ENCODE data around the gene ALDH3A1.
"Not testable (repeated sequence)": the region's sequence is repeated elsewhere in the genome, so short reads cannot be mapped to it uniquely, and the experiment has no call there.

ALDH3A1 gene

DNA sequence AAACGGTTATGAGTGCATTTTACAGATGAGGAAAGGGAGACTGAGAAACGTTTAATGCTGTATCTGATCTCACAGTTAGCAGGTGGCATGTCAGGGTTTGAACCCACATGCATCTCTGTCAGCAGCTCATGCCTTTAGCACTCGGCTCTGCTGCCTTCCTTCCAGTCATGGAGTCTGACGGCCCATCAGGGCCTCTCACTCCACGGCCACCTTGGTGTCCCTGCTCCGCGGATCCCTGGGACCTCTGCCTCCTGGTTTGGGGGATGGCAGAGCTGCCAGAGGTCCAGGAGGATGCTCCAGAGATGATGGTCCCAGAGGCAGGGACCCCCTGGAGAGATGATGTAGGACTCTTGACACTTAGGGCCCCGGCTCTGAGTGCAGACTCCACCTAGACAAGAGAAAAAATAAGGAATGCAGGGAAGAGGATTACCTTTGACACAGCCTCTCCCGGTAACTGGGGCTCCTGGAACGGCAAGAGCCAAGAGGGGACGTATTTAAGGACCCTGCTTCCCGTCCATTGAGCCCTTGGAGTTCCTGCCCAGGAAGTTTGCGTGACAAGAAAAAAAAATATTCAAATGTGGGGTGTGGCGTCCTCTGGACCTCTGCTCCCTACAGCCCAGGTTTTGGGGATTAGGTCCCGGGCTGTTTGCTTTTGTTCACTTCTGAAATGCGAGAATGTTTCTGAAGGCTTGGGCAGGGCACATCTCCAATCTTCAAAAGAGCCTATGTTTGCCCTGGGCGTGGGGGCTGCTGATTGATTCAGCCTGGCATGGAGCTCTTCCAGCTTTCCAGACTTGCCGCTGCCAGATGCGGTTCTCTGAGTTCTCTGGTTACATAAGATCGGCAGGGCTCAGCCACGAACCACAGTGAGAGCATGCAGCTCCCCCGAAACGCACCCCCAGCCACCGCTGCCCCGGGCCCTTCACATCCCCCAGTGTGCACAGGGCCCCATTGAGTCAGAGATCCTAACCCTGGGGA is at the start of gene ALDH3A1:
ALDH3A1 (minus strand) TSS at position 470 of the 978 bp plus-strand sequence. CDS start 3,169 bp downstream, outside the sequence.
- DNase-seq (ENCODE audit: low read depth in 2 of 2): no peak

DNA sequence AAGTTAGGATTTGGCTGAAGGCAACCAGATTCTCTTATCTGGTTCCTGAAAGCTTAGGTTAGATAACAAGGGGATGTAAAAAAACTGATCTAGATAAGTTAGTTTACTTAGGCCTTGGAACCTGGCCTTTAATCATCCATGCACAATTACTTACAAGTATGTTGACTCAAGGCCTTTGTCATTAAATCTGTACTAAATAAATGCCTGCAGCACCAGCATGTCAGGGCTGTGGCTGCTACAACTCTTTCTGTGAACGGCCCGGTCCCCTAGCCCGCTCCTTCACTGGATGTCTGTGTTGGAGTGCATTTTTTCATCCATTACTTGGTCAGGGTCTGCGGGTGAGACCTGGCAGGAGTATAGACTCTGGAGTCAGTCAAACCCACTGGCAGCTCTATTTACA is 48.4 kb upstream of the ALDH3A1 start:
- DNase-seq (ENCODE audit: low read depth in 2 of 2): no peak

DNA sequence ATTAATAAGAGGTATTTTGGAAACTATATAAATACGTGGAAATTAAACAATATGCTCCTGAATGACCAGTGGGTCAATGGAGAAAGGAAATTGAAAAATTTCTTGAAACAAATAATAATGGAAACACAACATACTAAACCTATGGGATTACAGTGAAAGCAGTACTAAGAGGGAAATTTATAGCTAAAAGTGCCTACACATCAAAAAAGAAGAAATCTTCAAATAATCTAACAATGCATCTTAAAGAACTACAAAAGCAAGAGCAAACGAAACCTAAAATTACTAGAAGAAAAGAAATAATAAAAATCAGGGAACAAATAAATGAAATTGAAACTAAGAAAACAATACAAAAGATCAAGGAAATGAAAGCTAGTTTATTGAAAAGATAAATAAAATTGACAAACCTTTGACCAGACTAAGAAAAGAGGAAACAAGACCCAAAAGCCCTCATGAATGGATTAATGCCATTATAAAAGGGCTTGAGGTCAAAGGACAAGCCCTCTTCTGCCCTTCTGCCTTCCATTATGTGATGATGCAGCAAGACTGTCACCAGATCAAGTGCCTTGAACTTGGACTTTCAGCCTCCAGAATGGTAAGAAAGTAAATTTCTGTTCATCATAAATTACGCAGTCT is 43.9 kb upstream of the ALDH3A1 start:
- no peak for DNase-seq (ENCODE audit: low read depth in 2 of 2)

DNA sequence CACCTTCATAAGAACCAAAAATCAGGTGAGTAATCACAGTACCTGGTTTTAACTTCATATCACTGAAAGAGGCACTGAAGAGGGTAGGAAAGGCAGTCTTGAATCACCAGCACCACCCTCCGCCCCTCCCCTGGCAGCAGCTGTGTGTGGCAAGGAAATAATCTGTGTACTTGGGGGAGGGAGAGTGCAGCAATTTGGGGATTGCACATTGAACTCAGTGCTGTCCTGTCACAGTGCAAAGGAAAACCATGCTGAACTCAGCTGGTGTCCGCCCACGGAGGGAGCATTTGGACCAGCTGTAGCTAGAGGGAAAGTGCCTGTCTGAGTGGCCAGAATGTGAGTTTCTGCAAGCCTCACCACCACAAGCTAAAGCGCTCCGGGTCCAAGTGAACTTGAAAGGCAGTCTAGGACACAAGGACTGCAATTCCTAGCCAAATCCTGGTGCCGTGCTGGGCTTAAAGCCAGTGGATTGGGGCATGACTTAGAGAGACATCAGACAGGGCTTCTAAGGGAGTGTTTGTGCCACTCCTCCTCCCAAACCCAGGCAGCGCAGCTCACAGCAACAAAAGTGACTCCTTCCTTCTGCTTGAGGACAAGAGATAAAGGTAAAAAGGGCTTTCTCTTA is 39.7 kb upstream of the ALDH3A1 start:
- DNase-seq (ENCODE audit: low read depth in 2 of 2): no peak

DNA sequence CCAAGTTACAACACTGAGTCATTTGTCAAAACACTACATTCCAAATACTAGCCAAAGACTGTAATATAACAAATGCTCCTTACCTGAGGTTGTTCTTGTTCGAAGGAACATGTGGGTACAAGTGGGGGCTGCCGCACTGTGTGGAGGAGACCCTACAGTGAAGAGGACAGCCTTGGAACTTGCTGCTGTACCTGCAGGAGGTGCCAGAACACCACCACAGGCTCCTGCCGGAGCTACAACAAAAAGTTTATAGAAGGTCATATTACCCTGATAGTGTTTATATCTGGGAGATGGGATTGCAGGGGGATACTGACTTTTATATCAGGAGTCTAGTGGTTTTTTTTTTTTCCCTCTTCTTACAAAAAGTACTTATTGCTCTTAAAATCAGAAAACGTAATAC is 37.8 kb upstream of the ALDH3A1 start:
- no peak for DNase-seq (ENCODE audit: low read depth in 2 of 2)

DNA sequence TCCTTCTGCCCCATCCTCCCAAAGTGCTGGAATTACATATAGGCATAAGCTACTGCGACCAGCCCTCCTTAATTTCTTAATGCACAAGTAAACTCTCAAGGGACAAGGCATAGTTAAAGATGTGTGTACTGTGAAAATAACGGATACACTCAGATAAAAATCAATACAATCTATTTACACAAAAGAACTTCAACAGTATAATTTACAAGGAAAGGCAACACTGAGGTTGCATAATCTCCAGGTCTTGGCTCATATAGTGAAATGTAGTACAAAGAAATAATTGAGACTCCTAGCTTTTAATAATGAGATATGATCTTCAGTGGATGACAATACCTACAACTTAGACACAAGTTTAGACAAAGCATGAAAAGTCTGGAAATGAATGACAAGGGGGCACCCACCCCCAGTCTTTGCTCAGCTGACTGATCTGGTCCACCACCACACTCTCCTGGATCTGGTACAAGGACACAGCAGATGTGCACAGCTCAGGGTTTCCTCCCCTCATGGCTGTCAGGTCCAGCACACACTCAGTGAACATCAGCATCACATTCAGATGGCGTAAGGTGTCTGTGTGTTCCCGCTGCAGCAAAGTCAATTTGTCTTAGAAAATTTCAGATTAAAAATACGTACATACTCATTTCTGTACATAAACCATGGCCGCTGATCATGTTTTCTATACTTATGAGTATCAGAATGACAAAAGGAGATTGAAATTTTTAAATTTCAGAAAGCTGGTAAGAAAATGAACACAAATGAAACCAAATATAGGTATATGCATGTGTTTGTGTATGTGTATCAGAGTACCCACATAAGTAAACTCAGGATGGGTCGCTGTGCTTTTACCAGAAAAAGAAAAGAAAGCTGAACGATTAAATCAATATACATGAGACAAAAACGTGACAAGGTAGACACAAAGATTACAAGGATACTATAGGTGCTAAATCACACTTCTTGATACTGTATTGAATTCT is 33.7 kb upstream of the ALDH3A1 start:
- DNase-seq (ENCODE audit: low read depth in 2 of 2): no peak

DNA sequence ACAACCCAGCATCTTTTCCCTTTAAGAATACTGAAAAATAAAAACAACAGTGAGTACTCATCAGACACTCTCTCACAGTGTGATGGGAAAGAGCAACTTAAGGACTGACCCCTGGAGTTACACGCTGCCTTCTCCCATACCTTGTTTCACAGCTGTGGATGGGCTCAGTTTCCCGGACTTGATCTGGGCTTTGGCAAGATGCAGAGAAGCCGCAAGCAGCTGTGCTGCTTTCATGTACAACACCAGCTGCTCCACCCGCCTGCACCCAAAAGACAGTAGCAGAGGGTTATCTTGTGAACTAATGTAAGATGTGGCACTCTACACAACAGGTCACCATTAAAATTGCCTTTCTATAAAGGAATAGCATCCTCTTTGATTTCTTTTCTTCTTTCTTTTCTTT is 32.7 kb upstream of the ALDH3A1 start:
- no peak for DNase-seq (ENCODE audit: low read depth in 2 of 2)

DNA sequence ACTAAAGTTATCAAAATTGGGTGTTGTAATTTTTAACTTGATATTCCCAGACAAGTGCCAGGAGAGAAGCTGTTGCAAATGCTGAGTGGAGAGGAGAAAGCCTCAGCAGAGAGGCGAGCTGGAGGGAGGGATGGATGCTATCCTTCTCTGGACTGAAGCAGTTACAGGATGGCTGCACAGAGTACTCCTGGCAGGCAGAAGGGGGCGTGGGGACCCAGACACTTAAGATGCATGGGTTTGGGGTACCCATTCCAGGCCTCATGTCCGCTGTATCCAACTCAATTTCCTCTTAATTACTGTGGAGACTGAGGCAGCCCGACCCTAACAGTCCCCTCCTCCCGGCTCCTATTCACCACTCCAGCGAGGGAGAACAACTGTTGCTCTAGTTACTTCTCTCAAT is 25.4 kb upstream of the ALDH3A1 start:
- no peak for DNase-seq (ENCODE audit: low read depth in 2 of 2)

DNA sequence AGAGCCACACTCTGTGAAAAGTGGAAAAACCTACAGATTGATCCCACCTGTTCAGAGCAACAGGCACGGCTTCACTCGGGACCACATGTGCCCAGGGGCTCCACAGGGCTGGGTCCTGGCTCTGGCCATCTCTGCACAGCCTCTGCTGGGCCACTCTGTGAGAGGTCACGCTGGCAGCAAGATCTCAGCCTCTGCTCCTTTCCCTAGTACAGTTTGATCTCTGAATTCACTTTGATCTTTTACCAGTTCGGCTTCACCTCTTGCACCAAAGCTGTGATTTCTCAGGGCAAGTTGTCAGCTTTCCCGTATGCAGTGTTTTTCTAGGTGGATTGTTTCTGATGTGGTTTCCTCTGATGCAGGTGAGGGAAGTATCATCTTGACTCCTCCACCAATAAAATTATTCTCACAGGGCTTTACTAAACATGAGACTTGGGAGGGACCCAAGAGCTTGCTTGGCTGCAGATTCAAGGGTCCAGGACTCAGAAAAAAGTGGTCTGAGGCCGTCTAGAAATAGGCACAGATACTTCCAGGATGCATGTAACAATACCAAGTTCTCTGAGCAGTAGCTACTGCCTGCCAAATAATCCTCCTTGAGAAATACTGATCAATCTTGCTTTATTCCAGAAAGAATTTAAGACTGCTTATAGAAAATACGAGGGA is 24.0 kb upstream of the ALDH3A1 start:
- DNase-seq (ENCODE audit: low read depth in 2 of 2): no peak

DNA sequence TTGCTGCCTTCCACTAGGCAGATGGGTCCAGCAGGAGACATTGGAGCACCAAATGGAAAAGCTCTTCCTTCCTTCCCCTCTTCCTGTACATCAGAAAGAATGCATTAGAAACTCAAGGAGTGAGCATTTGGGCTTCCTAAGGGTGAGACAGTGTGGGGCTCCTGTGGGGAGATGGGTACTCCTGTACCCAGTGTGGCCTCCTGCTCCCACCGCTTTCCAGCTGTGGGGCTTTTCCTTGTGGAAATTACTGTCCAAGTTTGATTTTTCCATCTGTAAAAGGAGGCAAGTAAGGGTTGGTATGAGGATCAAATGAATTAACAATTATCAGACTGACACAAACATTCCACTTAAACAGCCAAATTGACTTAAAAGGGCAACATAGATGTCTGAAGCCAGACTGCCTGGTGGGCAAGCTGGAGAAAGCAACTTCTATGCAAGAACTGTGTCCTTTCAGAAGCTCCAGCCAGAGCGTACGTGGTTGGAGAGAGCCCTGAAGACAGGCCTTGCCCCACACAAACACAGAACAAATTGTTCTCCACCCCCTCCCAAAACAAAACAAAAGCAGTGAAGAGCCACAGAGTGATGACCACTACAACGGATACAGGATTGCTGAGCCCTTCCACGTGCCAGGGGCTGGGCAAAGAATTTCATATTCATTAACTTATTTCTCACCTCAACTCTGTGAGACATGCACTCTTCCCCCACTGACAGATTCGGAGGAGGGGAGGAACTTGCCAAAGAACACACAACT is 23.1 kb upstream of the ALDH3A1 start:
- no peak for DNase-seq (ENCODE audit: low read depth in 2 of 2)

DNA sequence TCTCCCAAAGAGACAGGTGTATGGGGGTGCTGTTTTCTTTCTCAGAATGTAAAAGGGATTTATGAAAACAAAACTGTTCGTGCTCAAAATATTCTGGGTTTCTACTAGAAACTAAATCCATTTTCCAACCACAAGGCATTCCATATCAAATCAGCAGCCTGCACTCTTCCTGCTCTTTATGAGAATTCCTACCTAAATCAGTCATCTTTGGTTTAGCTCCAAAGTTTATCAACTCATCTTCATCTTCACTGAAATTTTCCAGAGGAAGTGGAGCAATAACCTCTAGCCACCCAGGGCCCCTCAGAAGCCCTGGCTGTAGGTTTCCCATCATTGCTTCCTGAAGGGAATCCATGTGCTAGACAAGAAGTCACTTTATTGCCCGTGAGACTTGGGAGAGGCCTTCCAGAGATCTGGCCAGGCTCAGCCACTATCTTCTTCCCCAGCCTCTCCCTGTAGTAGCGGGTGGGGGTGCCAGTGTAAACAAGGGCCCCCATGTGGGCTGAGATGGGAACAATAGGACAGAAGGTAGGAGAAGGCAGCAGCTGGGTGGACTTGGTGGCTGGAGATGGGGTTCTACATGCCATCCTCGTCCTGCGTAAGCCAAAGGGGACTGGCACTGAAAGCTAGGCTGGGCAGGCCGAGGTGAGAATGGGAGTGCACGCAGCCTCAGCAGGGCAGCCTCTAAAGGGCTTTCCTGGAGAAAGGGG is 22.0 kb upstream of the ALDH3A1 start:
- DNase-seq (ENCODE audit: low read depth in 2 of 2): peak; percentile 54 to 62

DNA sequence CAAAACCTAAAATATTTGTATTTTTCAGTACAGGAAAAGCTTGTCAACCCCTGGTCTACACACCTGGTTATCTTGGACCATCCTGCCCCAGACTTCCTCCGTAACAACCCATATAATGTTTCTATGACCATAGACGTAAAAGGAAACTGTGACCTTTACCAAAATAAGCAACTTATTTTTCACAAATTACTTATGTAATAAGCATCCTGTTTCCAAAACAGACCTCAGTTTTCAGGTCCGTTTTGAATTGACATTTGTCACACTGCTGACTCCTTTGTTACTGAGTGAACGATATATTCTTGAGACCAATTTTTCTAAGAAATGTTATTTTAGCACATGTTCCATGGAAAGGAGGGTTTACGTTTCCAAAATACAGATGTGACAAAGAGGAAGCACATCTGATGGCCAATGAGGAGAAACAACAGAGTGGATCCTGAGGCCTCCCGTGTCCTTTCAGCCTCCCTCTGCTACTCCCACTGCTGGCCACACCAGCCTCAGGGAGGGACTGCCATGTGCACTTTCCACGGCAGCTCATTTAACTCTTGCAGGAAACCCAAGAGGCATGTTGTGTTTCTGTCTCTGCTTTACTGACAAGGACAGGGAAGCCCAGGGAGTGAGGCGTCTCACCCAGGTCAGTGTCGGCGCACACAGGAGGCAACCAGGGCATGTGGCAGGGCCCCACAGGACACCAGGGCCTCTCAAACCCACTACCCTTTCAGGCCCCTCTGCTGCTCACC is 20.1 kb upstream of the ALDH3A1 start:
- no peak for DNase-seq (ENCODE audit: low read depth in 2 of 2)

DNA sequence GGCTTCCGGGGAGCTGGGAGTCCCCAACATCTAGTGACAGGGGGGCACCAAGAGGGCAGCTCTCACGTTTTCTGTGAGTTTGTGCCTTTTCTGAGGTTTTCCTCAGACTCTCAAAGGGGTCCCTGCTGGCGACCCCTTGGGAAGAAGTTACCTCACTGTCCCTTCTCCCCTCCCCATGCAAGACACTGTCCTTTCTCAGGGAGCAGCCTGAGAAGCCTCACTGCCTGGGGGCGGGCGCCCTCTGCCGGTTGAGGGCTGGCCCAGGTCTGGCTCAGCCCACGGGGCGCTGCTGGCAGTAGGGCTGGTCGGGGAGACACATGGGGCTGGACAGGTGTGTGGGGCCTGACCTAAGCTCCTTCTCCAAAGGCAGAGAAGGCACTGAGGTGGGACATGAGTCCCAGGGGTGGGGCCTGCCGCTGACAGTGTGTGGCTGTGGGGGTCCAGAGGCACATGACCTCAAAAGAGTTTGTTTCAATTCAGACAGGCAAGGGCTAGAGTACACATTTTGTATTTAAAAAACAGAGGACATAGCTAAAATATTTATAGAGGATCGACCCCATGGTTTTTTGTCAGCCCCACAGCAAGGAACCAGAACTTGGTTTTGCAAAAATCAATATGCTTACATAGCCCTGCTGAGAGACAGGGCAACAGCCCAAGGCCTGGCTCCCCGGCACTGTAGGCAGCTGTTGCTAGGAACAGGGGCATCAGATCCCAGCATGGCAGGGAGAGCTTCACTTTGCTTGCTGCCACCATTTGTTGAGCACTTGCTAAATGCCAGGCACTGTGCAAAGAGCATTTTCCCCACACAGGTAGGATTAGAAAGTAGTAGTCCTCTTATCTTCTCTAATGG is 18.5 kb upstream of the ALDH3A1 start:
- peak; percentile 16 to 20 for DNase-seq (ENCODE audit: low read depth in 2 of 2)

DNA sequence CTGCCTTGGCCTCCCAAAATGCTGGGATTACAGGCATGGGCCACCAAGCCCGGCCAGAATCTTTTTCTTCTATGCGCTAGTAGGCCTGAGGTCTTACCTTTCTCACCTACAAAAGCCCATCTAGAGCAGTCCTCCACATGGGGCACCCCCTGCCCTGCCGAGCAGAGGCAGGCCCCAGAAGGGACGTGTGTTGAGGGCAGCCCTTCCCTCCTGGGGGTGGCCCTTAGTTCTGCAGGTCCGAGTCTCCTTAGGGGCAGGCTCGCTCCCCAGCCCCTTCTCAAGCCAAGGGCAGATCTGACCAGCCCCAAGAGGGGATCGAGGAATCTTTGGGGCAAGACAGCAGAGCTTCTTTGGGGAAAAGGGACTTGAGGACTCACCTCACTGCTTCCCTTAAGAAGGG is 17.9 kb upstream of the ALDH3A1 start:
- no peak for DNase-seq (ENCODE audit: low read depth in 2 of 2)

DNA sequence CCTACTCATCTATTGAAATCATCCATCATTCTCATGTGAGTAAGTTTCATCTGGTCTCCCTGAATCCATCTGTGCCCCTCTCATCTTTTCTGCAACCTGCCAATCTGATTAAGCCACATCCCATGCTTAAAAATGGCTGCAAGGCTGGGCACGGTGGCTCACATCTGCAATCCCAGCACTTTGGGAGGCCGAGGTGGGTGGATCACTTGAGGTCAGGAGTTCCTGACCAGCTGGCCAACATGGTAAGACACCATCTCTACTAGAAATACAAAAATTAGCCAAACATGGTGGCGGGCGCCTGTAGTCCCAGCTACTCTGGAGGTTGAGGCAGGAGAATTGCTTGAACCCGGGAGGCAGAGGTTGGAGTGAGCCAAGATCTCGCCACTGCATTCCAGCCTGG is 15.9 kb upstream of the ALDH3A1 start:
- not testable (repeated sequence) for DNase-seq (ENCODE audit: low read depth in 2 of 2)

DNA sequence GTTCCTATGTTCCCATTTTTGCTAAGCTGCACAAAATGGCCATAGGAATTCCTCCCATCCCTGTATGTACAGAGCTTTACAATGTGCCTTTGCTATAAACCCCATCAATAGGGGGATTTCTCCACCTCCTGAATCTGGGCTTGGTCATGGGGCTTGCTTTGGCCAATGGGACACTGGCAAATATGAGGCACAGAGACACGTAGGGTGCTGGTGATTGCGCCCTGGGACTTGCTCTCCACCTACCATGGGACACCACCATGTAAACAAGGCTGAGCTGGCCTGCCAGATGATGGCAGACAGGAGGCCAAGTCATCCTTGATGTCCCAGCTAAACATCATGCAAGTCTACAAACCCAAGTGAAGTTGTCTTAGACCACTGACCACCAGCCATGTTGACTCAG is 15.3 kb upstream of the ALDH3A1 start:
- DNase-seq (ENCODE audit: low read depth in 2 of 2): no peak

DNA sequence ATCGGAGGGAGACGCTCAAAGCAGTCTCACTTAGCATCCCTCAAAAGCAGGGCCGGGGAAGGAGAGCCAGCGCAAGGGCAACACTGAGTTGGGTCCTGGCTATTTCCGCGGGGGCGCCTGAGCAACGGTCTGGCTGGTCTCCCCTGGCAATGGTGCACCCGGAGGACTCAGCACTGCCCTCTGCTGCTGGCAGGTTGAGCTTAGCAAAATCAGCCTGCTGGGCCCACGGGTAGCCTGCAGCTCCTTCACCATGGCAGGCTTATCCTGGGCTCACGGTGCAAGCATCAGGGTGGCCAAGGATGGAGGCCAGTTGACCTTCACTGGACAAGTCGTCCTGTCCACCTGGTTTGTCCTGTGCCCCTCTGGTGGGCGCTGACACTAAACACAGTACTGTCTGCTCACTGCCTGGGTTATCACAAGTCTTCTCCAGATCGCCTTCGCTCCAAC is 14.4 kb upstream of the ALDH3A1 start:
- peak in 1 of 2 experiments; percentile 8 for DNase-seq (ENCODE audit: low read depth in 2 of 2)

DNA sequence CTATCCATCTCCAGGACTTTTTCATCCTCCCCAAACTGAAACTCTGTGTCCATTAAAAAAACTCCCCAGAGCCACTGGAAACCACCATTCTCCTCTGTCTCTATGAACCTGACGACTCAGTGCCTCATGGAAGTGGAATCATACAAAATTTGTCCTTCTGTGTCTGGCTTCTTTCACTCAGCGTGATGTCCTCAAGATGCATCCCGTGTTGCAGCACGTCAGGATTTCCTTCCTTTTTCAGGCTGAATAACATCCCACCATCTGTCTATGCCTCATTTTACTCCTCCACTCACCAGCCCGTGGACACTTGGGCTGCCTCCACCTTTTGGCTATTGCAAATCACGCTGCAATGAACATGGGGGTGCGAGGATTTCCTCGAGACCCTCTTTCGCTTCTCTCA is 12.6 kb upstream of the ALDH3A1 start:
- DNase-seq (ENCODE audit: low read depth in 2 of 2): no peak
